Endothelial cell (in vitro differentiated cells): ENCODE data around the gene PSTPIP2. TPM values are rescaled to one million over a fixed set of nuclear protein-coding genes. Genes with fewer than 3 reads are reported as not detected.

Experiments used
- DNase-seq: peaks from one replicate; pipeline ENCODE4 v3.0.0; 2021; ENCODE audit warnings: low spot score
- H3K27ac Mint-ChIP-seq: one replicate; pipeline ENCODE4 v1.8.0; 2021; ENCODE audit warnings: mixed read lengths, inconsistent platforms; ENCODE audit not compliant: unreplicated experiment
- H3K27me3 Mint-ChIP-seq: one replicate; pipeline ENCODE4 v1.8.0; 2021; ENCODE audit warnings: mild to moderate bottlenecking, moderate library complexity, mixed read lengths, inconsistent platforms; ENCODE audit not compliant: unreplicated experiment
- H3K36me3 Mint-ChIP-seq: one replicate; pipeline ENCODE4 v1.8.0; 2021; ENCODE audit warnings: mild to moderate bottlenecking, low read depth, mixed read lengths, inconsistent platforms; ENCODE audit not compliant: unreplicated experiment
- H3K4me1 Mint-ChIP-seq: one replicate; pipeline ENCODE4 v1.8.0; 2021; ENCODE audit warnings: mild to moderate bottlenecking, mixed read lengths, inconsistent platforms; ENCODE audit not compliant: unreplicated experiment
- H3K4me3 Mint-ChIP-seq: one replicate; pipeline ENCODE4 v1.8.0; 2021; ENCODE audit warnings: mild to moderate bottlenecking, mixed read lengths, inconsistent platforms; ENCODE audit not compliant: unreplicated experiment
- H3K9me3 Mint-ChIP-seq: one replicate; pipeline ENCODE4 v1.8.0; 2021; ENCODE audit warnings: mixed read lengths, inconsistent platforms; ENCODE audit not compliant: unreplicated experiment
- CTCF ChIP-seq: fragments of 200-600 bp; sonication (generic); IDR thresholded peaks from one replicate; pipeline ENCODE4 v1.5.0; 2021; ENCODE audit warnings: antibody characterized with exemption; ENCODE audit not compliant: unreplicated experiment
- total RNA-seq: library from RNA; stranded (reverse); fragmentation: NEBNext Ultra II Directional; extraction: Animal tissue kit (Norgen Biotek cat#: 25700); gene quantifications from one replicate; pipeline ENCODE4 v1.2.1, GENCODE V29; 2021; ENCODE audit not compliant: unreplicated experiment

PSTPIP2 gene
- total RNA-seq, 1 donor from 2014 or later: 7.8 TPM

DNA sequence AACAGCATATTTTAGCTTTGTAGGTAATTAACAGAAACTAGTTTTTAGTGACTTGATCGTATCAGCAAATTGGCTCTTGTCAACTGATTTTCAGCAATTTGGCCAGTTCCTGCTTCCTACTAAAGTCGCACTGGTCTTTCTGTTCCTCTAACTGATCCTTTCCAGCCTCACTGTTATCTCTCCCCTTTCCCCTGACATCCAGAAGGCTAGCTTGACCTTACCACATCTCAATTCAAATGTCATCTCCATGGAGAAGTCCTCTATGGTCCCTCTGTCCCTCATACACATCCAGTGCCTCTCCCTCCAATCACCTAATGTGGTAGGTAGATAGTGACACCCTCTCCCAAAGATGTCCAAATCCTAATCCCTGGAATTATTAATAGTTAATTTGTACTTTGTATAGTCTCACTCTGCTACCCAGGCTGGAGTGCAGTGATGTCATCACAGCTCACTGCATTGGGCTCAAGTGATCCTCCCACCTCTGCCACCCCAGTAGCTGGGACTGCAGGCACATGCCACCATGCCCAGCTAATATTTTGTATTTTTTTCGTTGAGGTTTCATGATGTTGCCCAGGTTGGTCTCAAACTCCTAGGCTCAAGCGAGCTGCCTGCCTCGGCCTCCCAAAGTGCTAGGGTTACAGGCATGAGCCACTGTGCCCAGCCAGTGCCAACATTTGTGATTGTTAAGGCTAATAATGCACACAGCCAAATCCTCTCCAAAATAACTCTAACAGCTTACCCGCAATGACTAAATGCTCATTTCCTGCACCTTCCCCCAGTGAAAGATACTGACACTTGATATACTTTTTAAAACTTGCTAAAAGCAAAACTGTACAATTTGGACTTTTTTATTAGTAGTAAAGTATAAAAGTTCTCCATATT, 16.9 kb downstream of the PSTPIP2 start:
- Mint-ChIP-seq H3K27ac (no peak overlapping the region), H3K27me3 (no peaks in the 10 kb centered on the region), H3K36me3 (no peaks in the 10 kb centered on the region), H3K4me3 (no peak overlapping the region), H3K4me1 (no peaks in the 10 kb centered on the region), H3K9me3 (no peaks in the 10 kb centered on the region)
- no peak for DNase-seq
- no peak for TF ChIP-seq CTCF

GRCh38 chr18:46053368-46054095, 18.5 kb downstream of the PSTPIP2 start:
- DNase-seq: no peak
- Mint-ChIP-seq H3K36me3 (no peaks in the 10 kb centered on the region), H3K4me1 (no peaks in the 10 kb centered on the region), H3K4me3 (no peak overlapping the region), H3K9me3 (no peaks in the 10 kb centered on the region), H3K27ac (no peak overlapping the region), H3K27me3 (no peaks in the 10 kb centered on the region)
- TF ChIP-seq CTCF: no peak

- no peaks in the 10 kb centered on the region for H3K27me3 Mint-ChIP-seq
- H3K36me3 Mint-ChIP-seq: no peaks in the 10 kb centered on the region
- no peaks in the 10 kb centered on the region for H3K9me3 Mint-ChIP-seq
- no peak overlapping the region for H3K4me3 Mint-ChIP-seq
- DNase-seq: no peak
- no peaks in the 10 kb centered on the region for H3K4me1 Mint-ChIP-seq
- TF ChIP-seq CTCF: no peak
- H3K27ac Mint-ChIP-seq: no peak overlapping the region
These were observed 20.2 kb downstream of the PSTPIP2 start for GRCh38 chr18:46051731-46052461.

- H3K4me1 Mint-ChIP-seq: no peaks in the 10 kb centered on the region
- no peak overlapping the region for H3K4me3 Mint-ChIP-seq
- H3K9me3 Mint-ChIP-seq: no peaks in the 10 kb centered on the region
- no peaks in the 10 kb centered on the region for H3K36me3 Mint-ChIP-seq
- no peak overlapping the region for H3K27ac Mint-ChIP-seq
- no peaks in the 10 kb centered on the region for H3K27me3 Mint-ChIP-seq
- no peak for DNase-seq
- TF ChIP-seq CTCF: no peak
These were observed 21.8 kb downstream of the PSTPIP2 start for GRCh38 chr18:46050268-46050667.
